ENCODE data around the gene FAIM. TPM values are rescaled to one million over a fixed set of nuclear protein-coding genes. Genes with fewer than 3 reads are reported as not detected.

Gene FAIM
- total and polyA plus RNA-seq, 2 donors (not counting 1 experiment from before 2014, with no cell fraction given), result 9.4 to 11.7 TPM

GRCh38 chr3:138638641-138639040, 30.1 kb downstream of the FAIM start:
- H3K79me2 ChIP-seq (ENCODE audit: control insufficient read depth, insufficient read depth, low read length), result no peaks in the 10 kb centered on the region
- TF ChIP-seq EZH2 (IDR thresholded peaks at IDR 0.05; ENCODE audit: low read length, missing control alignments), result no peak
- no peak for TF ChIP-seq CTCF (conservative IDR thresholded peaks at IDR 0.05 in 1 of 2, IDR thresholded peaks at IDR 0.05 in 1 of 2; ENCODE audit: low read depth in 1 of 2, low read length in 2 of 2)
- peak in 1 of 2 donors; percentile 14 for DNase-seq (ENCODE audit: low read depth in 2 of 2)
- no peaks in the 10 kb centered on the region for H3K9me3 ChIP-seq (ENCODE audit: control insufficient read depth, insufficient read depth, low read depth, low read length)
- no peak overlapping the region for H3K4me2 ChIP-seq (ENCODE audit: extremely low read depth, insufficient read depth, low read length)
- no peaks in the 10 kb centered on the region for H3K27me3 ChIP-seq (ENCODE audit: control insufficient read depth, insufficient read depth, low read length)
- no peak overlapping the region for H2AFZ ChIP-seq (ENCODE audit: low read length)
- H3K4me1 ChIP-seq (ENCODE audit: control insufficient read depth, extremely low read depth, insufficient read depth, low read length), result no peaks in the 10 kb centered on the region
- H4K20me1 ChIP-seq (ENCODE audit: control insufficient read depth, extremely low read depth, insufficient read depth, low read length), result no peaks in the 10 kb centered on the region
- H3K36me3 ChIP-seq (ENCODE audit: control insufficient read depth, insufficient read depth, low read length), result no peaks in the 10 kb centered on the region
- H3K9ac ChIP-seq (ENCODE audit: insufficient read depth, low read length), result no peak overlapping the region
- no peak overlapping the region for H3K4me3 ChIP-seq (replicated peaks in 1 of 4; ENCODE audit: control extremely low read depth in 1 of 4, insufficient read depth in 1 of 4, low read depth in 3 of 4, low read length in 4 of 4)
- no peak overlapping the region for H3K27ac ChIP-seq (ENCODE audit: insufficient read depth, low read length)

- H3K4me3 ChIP-seq (replicated peaks in 1 of 4; ENCODE audit: control extremely low read depth in 1 of 4, insufficient read depth in 1 of 4, low read depth in 3 of 4, low read length in 4 of 4), result no peak overlapping the region
- no peaks in the 10 kb centered on the region for H3K79me2 ChIP-seq (ENCODE audit: control insufficient read depth, insufficient read depth, low read length)
- no peaks in the 10 kb centered on the region for H3K4me1 ChIP-seq (ENCODE audit: control insufficient read depth, extremely low read depth, insufficient read depth, low read length)
- no peak overlapping the region for H3K9ac ChIP-seq (ENCODE audit: insufficient read depth, low read length)
- no peaks in the 10 kb centered on the region for H4K20me1 ChIP-seq (ENCODE audit: control insufficient read depth, extremely low read depth, insufficient read depth, low read length)
- no peak overlapping the region for H3K4me2 ChIP-seq (ENCODE audit: extremely low read depth, insufficient read depth, low read length)
- no peaks in the 10 kb centered on the region for H3K36me3 ChIP-seq (ENCODE audit: control insufficient read depth, insufficient read depth, low read length)
- H3K27me3 ChIP-seq (ENCODE audit: control insufficient read depth, insufficient read depth, low read length), result no peaks in the 10 kb centered on the region
- DNase-seq (ENCODE audit: low read depth in 2 of 2), result peak in 1 of 2 donors; percentile 5
- H3K9me3 ChIP-seq (ENCODE audit: control insufficient read depth, insufficient read depth, low read depth, low read length), result no peaks in the 10 kb centered on the region
- no peak overlapping the region for H3K27ac ChIP-seq (ENCODE audit: insufficient read depth, low read length)
- no peak for TF ChIP-seq CTCF (conservative IDR thresholded peaks at IDR 0.05 in 1 of 2, IDR thresholded peaks at IDR 0.05 in 1 of 2; ENCODE audit: low read depth in 1 of 2, low read length in 2 of 2)
- TF ChIP-seq EZH2 (IDR thresholded peaks at IDR 0.05; ENCODE audit: low read length, missing control alignments), result no peak
- H2AFZ ChIP-seq (ENCODE audit: low read length), result no peak overlapping the region
Observed at GRCh38 chr3:138640537-138640936, 32.0 kb downstream of the FAIM start.

- Histone ChIP-seq H4K20me1 (ENCODE audit: control insufficient read depth, extremely low read depth, insufficient read depth, low read length) (no peaks in the 10 kb centered on the region), H2AFZ (ENCODE audit: low read length) (no peak overlapping the region), H3K4me2 (ENCODE audit: extremely low read depth, insufficient read depth, low read length) (no peak overlapping the region), H3K4me1 (ENCODE audit: control insufficient read depth, extremely low read depth, insufficient read depth, low read length) (no peaks in the 10 kb centered on the region), H3K27ac (ENCODE audit: insufficient read depth, low read length) (no peak overlapping the region), H3K9me3 (ENCODE audit: control insufficient read depth, insufficient read depth, low read depth, low read length) (no peaks in the 10 kb centered on the region), H3K27me3 (ENCODE audit: control insufficient read depth, insufficient read depth, low read length) (no peaks in the 10 kb centered on the region), H3K4me3 (replicated peaks in 1 of 4; ENCODE audit: control extremely low read depth in 1 of 4, insufficient read depth in 1 of 4, low read depth in 3 of 4, low read length in 4 of 4) (no peak overlapping the region), H3K9ac (ENCODE audit: insufficient read depth, low read length) (no peak overlapping the region), H3K79me2 (ENCODE audit: control insufficient read depth, insufficient read depth, low read length) (no peaks in the 10 kb centered on the region), H3K36me3 (ENCODE audit: control insufficient read depth, insufficient read depth, low read length) (no peaks in the 10 kb centered on the region)
- TF ChIP-seq CTCF (conservative IDR thresholded peaks at IDR 0.05 in 1 of 2, IDR thresholded peaks at IDR 0.05 in 1 of 2; ENCODE audit: low read depth in 1 of 2, low read length in 2 of 2) (no peak), EZH2 (IDR thresholded peaks at IDR 0.05; ENCODE audit: low read length, missing control alignments) (no peak)
- no peak for DNase-seq (ENCODE audit: low read depth in 2 of 2)
Observed at GRCh38 chr3:138642226-138642926, 33.8 kb downstream of the FAIM start.
